ENCODE results near the gene PBRM1. TPM values are rescaled to one million over a fixed set of nuclear protein-coding genes. Genes with fewer than 3 reads are reported as not detected.

Gene PBRM1
- total RNA-seq, 1 donor from 2014 or later, result 107 TPM

DNA sequence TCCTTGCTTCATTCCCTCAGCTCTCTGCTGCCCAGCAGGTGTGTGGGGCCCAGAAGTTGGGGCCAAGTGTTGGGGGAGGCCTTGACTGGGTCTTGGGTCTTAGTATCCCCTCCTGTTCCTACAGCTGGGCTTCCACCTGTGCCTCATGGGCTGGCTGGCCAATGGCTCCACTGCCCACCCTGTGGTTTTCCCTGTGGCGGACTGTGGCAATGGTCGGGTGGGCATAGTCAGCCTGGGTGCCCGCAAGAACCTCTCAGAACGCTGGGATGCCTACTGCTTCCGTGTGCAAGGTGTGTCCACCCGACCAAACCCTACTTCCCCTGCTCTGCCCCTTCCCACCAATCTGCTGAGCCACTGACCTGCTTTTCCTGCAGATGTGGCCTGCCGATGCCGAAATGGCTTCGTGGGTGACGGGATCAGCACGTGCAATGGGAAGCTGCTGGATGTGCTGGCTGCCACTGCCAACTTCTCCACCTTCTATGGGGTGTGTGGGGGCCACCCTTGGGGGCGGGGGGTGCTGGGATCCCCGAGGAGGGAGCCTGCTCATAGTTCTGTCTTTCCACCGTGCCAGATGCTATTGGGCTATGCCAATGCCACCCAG, 163.0 kb downstream of the PBRM1 start:
- peaks cover 10% of the 10 kb centered on the region for H3K36me3 Mint-ChIP-seq (ENCODE audit: low read depth)
- H3K9me3 Mint-ChIP-seq, result no peaks in the 10 kb centered on the region
- DNase-seq (ENCODE audit: low read depth, low spot score), result no peak
- H3K27me3 Mint-ChIP-seq (ENCODE audit: low read depth), result no peaks in the 10 kb centered on the region
- H3K27ac Mint-ChIP-seq (ENCODE audit: unreplicated experiment), result no peak overlapping the region
- no peak overlapping the region for H3K4me3 Mint-ChIP-seq
- peaks cover 13% of the 10 kb centered on the region for H3K4me1 Mint-ChIP-seq
- TF ChIP-seq, protein P1, sequence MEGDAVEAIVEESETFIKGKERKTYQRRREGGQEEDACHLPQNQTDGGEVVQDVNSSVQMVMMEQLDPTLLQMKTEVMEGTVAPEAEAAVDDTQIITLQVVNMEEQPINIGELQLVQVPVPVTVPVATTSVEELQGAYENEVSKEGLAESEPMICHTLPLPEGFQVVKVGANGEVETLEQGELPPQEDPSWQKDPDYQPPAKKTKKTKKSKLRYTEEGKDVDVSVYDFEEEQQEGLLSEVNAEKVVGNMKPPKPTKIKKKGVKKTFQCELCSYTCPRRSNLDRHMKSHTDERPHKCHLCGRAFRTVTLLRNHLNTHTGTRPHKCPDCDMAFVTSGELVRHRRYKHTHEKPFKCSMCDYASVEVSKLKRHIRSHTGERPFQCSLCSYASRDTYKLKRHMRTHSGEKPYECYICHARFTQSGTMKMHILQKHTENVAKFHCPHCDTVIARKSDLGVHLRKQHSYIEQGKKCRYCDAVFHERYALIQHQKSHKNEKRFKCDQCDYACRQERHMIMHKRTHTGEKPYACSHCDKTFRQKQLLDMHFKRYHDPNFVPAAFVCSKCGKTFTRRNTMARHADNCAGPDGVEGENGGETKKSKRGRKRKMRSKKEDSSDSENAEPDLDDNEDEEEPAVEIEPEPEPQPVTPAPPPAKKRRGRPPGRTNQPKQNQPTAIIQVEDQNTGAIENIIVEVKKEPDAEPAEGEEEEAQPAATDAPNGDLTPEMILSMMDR (conservative IDR thresholded peaks at IDR 0.05), result no peak

DNA sequence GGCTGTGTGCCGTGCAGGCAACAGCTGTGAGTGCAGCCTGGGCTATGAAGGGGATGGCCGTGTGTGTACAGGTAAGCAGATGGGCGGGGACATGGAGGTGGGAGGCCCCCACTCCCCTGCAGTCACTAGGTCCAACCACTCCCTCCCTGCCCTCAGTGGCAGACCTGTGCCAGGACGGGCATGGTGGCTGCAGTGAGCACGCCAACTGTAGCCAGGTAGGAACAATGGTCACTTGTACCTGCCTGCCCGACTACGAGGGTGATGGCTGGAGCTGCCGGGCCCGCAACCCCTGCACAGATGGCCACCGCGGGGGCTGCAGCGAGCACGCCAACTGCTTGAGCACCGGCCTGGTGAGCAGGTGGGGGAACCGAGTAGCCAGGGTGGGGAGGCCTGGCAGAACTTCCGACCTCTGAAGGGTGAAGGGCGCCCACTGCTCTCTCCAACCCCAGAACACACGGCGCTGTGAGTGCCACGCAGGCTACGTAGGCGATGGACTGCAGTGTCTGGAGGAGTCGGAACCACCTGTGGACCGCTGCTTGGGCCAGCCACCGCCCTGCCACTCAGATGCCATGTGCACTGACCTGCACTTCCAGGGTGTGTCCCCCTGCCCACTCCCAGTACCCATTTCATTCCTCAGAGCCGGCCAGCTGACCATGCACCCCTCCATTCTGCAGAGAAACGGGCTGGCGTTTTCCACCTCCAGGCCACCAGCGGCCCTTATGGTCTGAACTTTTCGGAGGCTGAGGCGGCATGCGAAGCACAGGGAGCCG, 163.6 kb downstream of the PBRM1 start:
- Mint-ChIP-seq H3K9me3 (no peaks in the 10 kb centered on the region), H3K4me3 (no peak overlapping the region), H3K4me1 (peaks cover 7% of the 10 kb centered on the region), H3K27ac (ENCODE audit: unreplicated experiment) (no peak overlapping the region), H3K36me3 (ENCODE audit: low read depth) (peaks cover 10% of the 10 kb centered on the region), H3K27me3 (ENCODE audit: low read depth) (no peaks in the 10 kb centered on the region)
- no peak for DNase-seq (ENCODE audit: low read depth, low spot score)
- TF ChIP-seq, protein P1 (conservative IDR thresholded peaks at IDR 0.05), result no peak

DNA sequence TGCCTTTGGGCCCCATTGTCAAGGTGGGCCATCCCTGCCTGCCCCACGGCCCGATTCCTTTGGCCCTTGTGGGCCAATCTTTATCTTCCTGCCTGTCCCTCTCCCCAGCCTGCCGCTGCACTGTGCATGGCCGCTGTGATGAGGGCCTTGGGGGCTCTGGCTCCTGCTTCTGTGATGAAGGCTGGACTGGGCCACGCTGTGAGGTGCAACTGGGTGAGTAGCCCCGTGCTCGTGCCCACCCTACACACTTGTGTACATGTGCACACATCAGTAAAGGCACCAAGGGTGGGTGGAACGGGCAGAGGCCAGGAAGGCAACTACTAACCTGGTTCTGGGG, 164.3 kb downstream of the PBRM1 start:
- no peaks in the 10 kb centered on the region for H3K27me3 Mint-ChIP-seq (ENCODE audit: low read depth)
- H3K4me3 Mint-ChIP-seq, result no peak overlapping the region
- peaks cover 2% of the 10 kb centered on the region for H3K4me1 Mint-ChIP-seq
- TF ChIP-seq, protein P1 (conservative IDR thresholded peaks at IDR 0.05), result no peak
- H3K9me3 Mint-ChIP-seq, result no peaks in the 10 kb centered on the region
- H3K36me3 Mint-ChIP-seq (ENCODE audit: low read depth), result peaks cover 8% of the 10 kb centered on the region
- DNase-seq (ENCODE audit: low read depth, low spot score), result no peak
- H3K27ac Mint-ChIP-seq (ENCODE audit: unreplicated experiment), result no peak overlapping the region

DNA sequence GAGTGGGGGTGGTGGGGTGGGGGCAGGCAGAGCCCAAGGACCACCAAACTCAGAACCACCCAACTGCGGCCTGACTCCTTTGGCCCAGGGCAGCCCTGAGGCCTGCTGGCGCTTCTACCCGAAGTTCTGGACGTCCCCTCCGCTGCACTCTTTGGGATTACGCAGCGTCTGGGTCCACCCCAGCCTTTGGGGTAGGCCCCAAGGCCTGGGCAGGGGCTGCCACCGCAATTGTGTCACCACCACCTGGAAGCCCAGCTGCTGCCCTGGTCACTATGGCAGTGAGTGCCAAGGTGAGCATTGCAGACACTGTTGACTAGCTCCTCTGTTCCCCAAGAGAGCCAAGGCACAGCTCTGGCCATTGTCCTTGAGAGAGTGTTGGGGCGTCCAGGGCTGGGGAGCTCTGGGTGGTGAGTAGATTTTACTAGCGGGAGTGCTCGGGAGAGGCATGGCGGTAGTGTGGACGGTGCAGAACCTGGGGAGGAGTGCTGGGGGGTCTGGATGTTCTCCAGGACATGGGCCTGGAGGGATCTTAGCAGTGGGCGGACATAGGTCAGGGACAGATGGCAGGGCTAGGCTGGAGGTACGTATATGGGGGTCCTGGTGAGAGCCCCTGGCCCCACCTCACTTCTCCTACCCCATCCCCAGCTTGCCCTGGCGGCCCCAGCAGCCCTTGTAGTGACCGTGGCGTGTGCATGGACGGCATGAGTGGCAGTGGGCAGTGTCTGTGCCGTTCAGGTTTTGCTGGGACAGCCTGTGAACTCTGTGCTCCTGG, 164.8 kb downstream of the PBRM1 start:
- TF ChIP-seq, protein P1 (conservative IDR thresholded peaks at IDR 0.05), result no peak
- Mint-ChIP-seq H3K27ac (ENCODE audit: unreplicated experiment) (no peak overlapping the region), H3K4me3 (peak overlapping the region; percentile 68), H3K27me3 (ENCODE audit: low read depth) (no peaks in the 10 kb centered on the region), H3K36me3 (ENCODE audit: low read depth) (peaks cover 6% of the 10 kb centered on the region), H3K9me3 (no peaks in the 10 kb centered on the region), H3K4me1 (no peaks in the 10 kb centered on the region)
- no peak for DNase-seq (ENCODE audit: low read depth, low spot score)

DNA sequence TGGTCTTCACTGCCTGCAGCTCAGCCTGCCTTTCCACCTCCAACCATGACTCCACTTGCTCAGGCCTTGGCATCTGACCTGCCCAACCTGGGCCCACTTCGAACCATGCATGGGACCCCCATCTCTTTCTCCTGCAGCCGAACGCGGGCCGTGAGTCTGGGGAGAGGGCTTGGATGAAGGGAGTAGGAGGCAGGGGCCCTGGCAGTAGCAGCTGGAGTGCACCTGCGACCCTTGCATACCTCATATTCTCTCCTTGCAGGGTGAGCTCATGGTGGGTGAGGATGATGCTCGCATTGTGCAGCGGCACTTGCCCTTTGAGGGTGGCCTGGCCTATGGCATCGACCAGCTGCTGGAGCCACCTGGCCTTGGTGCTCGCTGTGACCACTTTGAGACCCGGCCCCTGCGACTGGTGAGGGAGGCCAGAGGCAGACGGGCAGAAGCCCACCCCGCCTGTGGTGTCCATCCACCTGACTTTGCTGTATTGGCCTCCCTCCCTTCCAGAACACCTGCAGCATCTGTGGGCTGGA, 165.5 kb downstream of the PBRM1 start:
- Mint-ChIP-seq H3K36me3 (ENCODE audit: low read depth) (peaks cover 6% of the 10 kb centered on the region), H3K27me3 (ENCODE audit: low read depth) (no peaks in the 10 kb centered on the region), H3K9me3 (no peaks in the 10 kb centered on the region), H3K4me1 (no peaks in the 10 kb centered on the region), H3K4me3 (no peak overlapping the region), H3K27ac (ENCODE audit: unreplicated experiment) (no peak overlapping the region)
- TF ChIP-seq, protein P1 (conservative IDR thresholded peaks at IDR 0.05), result no peak
- DNase-seq (ENCODE audit: low read depth, low spot score), result no peak
